ENCODE data around the gene LGALS3BP.

DNA sequence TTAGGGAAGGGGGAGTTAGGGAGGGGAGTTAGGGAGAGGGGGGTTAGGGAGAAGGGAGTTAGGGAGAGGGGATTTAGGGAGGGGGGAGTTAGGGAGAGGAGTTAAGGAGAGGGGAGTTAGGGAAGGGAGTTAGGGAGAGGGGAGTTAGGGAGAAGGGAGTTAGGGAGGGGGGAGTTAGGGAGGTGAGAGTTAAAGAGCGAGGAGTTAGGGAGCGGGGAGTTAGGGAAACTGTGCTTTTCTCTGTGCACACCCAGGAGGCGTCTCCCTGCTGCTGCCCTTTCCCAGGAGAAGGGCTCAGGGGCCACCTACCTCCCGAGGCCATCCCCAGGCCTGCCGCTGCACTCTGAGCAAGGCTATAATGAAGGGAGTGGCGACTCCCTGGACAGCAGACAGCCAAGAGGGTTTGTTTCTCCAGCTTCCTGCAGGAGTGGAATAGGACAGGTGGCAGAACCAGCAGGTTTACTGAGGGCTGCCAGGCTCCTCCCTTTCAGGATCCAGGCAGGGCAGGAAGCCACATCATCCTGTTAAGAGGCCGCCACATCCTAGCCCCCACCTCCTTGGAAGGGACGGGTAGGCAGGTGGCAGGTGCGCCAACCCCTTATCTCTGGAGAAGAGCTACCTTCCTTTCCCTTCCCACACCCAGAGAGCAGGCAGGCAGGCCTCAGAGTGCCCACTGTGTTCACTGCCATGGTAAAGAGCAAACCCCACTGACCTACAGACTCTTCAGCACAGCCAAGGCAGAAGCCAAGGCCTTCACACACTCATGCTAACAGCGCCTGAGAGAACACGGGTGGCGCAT is 25.5 kb upstream of the LGALS3BP start:
- no peak for TF ChIP-seq CTCF (conservative IDR thresholded peaks at IDR 0.05)
- TF ChIP-seq EZH2 (IDR thresholded peaks at IDR 0.05; ENCODE audit: low read depth): no peak

All from PC-9 (cell line).